Heart left ventricle (tissue), 13 donors: Measurements from ENCODE around the gene SYNGR1.

Experiments
- POLR2A ChIP-seq, 2 donors: fragments of 450-650 bp; IDR thresholded peaks; one replicate each; pipeline ENCODE4 v1.6.1; 2017; ENCODE audit warnings: antibody characterized with exemption in 2 of 2, mild to moderate bottlenecking in 2 of 2, moderate library complexity in 2 of 2
- TF ChIP-seq, protein P1 (sequence below), 12 donors: fragments of 200-600 bp; sonication (generic) in 4 of 12; IDR thresholded peaks; one replicate each; pipeline versions ENCODE4 v1.5.0 to v1.8.0; 2018 to 2022; ENCODE audit warnings: antibody characterized with exemption in 12 of 12, mild to moderate bottlenecking in 5 of 12
- donor health status: ischemic (EF 13 %, LVEDD 7.1; RV severe dilation, severe dysfunction).
- donor health status: DM: no; HTN: yes; CAD: no.
- donor health status: DM: no; HTN: no; CAD: no.
- donor health status: ischemic (EF 25% LVEDD 6.9; RV normal size, moderate dysfunction).
- donor health status: ischemic (EF 25% LVEDD 5.7; RV mildly dilated, moderate dysfunction).
- donor health status: ischemic (EF 35%, LVEDD 5.7; RV mildly dilated, moderate dysfunction).
- donor health status: nonischemic (EF 11% LVEDD 7.7; RV severe dilation, severe dysfunction).
- donor health status: DM: yes; HTN: yes; CAD: no.
- donor health status: PGD.
- donor health status: ischemic (EF 29% LVEDD 5.4; RV normal size, mild dysfunction).
- donor health status: nonischemic (EF 23%, LVEDD 6.1; RV moderate dilation, normal function).

DNA sequence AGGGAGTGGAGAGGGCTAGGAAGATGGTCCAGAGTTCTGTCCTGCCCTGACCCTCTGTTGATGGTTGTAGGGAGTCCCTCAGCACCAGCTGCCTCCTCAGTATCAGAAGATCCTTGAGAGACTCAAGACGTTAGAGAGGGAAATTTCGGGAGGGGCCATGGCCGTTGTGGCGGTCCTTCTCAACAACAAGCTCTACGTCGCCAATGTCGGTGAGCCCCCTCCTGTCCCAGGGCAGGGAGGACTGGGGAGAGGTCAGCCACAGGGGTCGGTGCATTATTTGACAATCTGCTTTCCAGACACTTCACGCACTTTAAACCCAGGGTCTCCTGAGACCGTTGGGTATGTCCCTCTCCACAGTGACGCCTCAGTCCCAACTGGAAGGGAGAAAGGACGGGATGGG lies 67.8 kb downstream of the SYNGR1 start:
- TF ChIP-seq, protein P1, sequence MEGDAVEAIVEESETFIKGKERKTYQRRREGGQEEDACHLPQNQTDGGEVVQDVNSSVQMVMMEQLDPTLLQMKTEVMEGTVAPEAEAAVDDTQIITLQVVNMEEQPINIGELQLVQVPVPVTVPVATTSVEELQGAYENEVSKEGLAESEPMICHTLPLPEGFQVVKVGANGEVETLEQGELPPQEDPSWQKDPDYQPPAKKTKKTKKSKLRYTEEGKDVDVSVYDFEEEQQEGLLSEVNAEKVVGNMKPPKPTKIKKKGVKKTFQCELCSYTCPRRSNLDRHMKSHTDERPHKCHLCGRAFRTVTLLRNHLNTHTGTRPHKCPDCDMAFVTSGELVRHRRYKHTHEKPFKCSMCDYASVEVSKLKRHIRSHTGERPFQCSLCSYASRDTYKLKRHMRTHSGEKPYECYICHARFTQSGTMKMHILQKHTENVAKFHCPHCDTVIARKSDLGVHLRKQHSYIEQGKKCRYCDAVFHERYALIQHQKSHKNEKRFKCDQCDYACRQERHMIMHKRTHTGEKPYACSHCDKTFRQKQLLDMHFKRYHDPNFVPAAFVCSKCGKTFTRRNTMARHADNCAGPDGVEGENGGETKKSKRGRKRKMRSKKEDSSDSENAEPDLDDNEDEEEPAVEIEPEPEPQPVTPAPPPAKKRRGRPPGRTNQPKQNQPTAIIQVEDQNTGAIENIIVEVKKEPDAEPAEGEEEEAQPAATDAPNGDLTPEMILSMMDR (IDR thresholded peaks at IDR 0.05): no peak
- no peak for TF ChIP-seq POLR2A (IDR thresholded peaks at IDR 0.05)
